GM19035 (cell line): Measurements from ENCODE around the gene RASGEF1B.
"Not testable (repeated sequence)": the region's sequence is repeated elsewhere in the genome, so short reads cannot be mapped to it uniquely, and the experiment has no call there.

Experiments used
- ATAC-seq: cut with Tn5 transposase; IDR thresholded peaks from one replicate; pipeline ENCODE4 v1.9.1; 2021; ENCODE audit not compliant: unreplicated experiment

Gene RASGEF1B

DNA sequence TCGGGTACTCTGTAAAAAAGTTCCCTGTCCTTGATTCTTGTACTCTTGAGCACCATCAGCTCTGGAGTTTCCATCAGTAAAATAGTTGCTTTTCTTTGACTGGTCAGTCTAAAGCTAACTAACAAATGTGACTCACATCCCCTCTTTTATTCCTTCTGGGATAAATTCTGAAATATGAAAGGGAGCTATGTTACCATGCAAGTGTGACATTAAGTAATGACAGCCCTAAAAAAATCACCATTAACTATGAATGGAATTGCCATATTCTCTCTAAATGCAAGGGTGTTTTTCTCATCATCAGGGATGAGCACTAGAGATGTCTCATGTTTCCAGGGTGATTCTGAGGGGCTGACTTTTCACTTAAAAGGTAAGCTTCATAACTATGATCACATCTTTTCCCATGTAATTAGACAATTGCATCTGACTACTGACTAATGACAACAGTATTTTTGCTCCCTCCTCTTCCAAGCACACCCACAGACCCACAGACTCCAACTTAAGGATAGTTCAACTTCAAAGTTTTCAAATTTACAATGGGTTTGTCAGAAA is 26.9 kb upstream of the RASGEF1B start:
- no peak for ATAC-seq

- ATAC-seq = no peak
Measured at GRCh38 chr4:81498046-81498445, 26.3 kb upstream of the RASGEF1B start.

DNA sequence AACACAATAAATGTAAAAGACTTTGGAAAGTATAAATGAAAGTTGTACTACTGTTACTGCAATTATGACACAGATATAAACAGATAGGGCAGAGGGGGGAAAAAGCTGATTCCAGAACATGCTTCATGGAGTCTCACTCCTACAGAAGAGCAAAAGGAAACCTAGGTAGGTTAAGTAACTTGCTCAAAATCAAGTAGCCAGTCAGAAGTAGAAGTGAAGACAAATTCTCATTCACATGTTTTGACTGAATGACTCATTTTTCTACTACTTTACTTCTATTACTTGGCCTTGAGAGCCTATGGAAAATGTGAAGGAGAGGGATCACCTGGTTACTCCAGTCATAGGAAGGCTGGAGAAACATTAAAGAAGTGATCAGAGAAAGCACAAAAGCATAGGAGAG is 23.6 kb upstream of the RASGEF1B start:
- ATAC-seq = no peak

- ATAC-seq = peak; percentile 71
Measured at GRCh38 chr4:81494031-81494431, 22.3 kb upstream of the RASGEF1B start.

- no peak for ATAC-seq
Measured at GRCh38 chr4:81492606-81493230, 21.0 kb upstream of the RASGEF1B start.

DNA sequence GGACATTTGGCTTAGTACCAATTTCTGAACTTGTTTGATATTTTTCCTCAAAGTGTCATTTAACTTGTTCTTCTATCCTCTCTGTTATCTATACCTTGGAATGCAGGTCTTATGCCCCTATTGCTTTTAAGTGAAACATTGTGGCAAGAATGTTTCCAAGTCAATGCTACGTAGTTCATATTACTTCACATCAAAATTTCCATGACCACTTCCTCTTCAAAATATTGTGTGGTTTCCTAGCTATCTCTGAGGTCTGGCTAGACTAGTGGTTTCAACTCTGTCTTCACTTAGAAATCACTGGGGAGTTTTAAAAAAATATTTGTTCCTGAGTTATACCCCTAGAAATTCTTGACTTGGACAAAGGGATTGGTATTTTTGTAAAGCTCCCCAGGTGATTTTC is 20.2 kb upstream of the RASGEF1B start:
- ATAC-seq = peak; percentile 52

DNA sequence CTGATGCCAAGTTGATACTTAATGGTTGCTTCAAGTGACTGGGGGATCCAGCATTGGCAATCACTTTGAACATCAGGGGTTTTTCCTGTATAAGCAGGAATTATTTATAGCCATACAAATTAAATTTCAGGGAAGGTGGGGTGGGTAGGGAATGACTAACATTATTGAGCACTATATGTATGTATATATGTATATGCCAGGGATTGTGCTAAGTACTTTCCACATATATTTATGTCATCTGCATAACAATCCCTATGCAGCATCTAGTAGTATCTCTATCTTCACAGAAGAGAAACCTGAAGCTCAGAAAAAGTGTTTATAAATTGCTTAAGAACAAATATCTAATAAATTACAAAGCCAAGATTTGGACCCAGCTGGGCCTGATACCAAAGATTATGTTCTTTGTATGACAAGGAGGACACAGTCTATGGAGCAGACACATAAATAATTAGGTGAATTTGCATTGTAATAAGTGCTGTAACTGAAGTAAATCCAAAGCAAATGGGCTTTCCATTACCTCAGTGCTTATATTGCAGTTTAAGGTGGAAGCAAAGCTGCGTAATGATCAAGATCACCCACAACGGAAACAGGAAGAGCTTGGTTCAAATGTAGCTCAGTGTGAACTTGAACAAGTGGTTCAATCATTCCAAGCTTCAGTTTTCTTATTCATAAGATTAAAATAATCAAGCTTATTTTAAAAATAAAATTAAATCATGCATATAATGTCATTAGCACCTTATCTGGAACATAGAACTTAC is 18.9 kb upstream of the RASGEF1B start:
- ATAC-seq = no peak

DNA sequence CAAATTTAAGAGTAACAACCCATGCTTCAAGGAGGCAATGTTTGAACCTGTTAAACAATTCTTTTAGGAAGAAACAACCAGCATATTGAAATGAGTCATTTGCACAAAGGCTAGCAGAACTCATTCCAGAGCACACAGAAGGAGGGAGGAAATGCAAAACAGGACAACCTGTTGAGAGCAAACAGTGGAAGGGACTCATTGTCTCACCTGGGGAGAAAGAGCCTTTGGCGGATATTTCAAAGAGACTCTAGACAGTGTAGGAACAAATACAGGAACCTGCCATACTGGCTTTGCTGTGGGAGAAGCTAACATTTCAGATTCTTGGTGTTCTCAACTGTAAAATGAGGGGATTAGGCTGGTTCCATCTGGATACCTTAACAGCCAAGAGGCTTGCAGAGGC is 14.8 kb upstream of the RASGEF1B start:
- no peak for ATAC-seq

- no peak for ATAC-seq
Measured at GRCh38 chr4:81485310-81485980, 13.7 kb upstream of the RASGEF1B start.

DNA sequence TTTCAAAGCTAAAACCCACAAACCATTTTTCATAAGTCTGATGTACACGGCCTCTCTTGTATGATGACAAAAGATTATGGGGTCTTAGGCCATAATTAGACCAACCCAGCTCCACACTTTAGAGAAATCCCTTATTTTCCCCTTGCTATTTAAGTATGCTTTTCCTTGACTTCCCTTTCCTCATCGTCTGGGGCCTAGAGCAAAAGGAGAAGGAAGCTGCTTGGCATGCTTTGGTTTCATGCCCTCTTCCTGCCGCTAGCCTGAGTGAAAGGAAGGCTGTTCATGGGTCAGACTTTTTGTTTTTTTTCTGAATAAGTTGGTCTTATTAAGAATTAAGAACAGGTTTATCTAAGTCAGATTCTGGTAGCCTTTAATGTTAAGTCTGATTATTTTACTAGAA is 10.6 kb upstream of the RASGEF1B start:
- no peak for ATAC-seq

DNA sequence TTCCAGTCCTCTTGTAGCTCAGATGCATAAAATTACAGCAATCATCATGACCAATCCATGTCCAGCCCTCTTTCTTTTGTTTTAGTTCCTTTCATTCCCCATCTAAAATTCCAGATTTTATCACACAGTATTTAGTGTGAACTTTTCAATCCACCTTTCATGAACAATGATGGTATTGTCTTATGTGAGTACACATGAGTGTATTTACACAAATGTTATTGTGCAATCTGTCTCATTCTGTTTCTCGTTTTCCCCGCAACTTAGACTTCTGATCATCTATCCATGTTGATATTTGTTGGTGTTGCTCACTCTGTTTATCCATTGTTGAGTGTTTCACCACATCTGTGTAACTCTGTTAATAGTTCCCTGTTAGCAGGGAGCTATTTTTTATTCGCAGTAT is 9.4 kb upstream of the RASGEF1B start:
- ATAC-seq = no peak

DNA sequence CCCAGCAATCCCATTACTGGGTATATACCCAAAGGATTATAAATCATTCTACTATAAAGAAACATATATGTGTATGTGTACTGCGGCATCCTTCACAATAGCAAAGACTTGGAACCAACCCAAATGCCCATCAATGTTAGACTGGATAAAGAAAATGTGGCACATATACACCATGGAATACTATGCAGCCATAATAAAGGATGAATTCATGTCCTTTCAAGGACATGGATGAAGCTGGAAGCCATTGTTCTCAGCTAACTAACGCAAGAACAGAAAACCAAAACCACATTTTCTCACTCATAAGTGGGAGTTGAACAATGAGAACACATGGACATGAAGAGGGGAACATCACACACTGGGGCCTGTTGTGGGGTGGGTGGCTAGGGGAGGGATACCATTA is 7.9 kb upstream of the RASGEF1B start:
- ATAC-seq = not testable (repeated sequence)

DNA sequence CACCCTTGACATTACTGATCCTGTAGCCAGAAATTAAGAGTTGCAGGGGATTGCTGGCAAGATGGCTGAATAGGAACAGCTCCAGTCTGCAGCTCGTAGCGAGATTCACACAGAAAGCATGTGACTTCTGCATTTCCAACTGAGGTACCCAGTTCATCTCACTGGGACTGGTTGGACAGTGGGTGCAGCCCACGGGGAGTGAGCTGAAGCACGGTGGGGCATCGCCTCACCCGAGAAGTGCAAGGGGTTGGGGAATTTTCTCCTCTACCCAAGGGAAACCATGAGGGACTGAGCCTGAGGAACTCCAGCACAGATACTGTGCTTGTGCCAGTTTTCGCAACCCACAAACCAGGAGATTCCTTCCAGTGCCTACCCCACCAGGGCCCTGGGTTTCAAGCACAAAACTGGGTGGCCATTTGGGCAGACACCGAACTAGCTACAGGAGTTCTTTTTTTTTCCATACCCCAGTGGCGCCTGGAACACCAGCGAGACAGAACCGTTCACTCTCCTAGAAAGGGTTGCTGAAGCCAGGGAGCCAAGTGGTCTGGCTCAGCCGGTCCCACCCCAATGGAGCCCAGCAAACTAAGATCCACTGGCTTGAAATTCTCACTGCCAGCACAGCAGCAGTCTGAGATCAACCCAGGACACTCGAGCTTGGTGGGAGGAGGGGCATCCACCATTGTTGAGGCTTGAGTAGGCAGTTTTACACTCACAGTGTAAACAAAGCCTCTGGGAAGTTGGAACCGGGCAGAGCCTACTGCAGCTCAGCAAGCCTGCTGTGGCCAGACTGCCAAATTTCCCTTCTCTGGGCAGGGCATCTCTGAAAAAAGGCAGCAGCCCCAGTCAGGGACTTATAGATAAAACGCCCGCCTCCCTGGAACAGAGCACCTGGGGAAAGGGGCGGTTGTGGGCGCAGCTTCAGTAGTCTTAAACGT is 1.9 kb upstream of the RASGEF1B start:
- not testable (repeated sequence) for ATAC-seq

DNA sequence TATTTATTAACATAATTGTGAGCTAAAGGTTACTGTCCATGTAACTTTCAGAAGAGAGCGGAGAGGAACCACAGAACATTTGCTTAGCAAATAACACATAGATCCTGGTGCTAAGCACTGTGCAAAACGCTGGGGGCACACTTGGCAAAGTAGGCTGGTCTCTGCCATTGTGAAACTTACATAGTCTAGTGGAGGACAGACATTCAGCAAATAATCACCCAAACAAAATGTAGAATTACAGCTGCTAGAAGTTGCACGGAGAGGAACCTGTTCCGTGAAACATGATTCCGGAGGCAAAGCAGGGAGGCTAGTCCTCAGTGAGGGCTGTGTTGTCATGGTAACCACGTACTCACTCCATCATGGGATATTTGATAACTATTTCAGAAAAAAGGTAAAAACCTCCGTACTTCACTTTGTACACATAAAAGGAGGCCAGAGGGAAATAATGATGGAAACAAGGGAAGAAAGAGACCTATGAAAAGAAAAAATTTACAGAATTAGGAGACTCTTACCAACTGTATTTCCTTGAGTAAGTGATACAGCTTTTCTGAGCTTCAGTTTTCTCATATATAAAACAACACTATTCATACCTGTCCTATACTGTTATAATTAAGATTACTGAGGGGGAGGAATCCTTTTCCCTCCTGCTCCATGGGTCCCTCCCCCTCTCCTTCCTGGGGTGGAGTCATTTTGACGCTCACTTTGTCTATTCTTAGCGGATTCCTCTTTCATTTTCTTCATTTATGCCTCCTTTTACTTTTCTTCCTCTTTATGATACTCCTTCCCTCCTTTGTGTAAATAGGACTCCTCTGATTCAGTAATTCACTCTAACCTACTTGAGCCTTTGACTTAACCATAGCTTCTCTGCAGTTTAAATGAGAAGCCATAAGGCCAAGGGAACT is 825 bp upstream of the RASGEF1B start:
- ATAC-seq = peak; percentile 54

DNA sequence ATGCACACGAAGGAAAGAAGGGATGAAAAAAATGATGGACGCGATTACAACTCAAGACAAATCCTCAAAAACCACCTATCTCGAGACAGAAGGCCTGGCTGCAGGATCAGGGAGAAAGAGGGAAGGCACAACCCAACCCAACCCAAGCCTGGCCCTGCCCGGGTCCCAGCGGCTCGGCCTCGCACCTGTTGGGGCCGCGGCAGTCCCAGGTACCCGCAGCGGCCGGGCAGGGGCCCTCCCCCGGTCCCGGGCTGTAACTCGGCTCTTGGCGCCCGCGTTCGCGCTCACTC is 464 bp downstream of the RASGEF1B start:
- ATAC-seq = no peak

DNA sequence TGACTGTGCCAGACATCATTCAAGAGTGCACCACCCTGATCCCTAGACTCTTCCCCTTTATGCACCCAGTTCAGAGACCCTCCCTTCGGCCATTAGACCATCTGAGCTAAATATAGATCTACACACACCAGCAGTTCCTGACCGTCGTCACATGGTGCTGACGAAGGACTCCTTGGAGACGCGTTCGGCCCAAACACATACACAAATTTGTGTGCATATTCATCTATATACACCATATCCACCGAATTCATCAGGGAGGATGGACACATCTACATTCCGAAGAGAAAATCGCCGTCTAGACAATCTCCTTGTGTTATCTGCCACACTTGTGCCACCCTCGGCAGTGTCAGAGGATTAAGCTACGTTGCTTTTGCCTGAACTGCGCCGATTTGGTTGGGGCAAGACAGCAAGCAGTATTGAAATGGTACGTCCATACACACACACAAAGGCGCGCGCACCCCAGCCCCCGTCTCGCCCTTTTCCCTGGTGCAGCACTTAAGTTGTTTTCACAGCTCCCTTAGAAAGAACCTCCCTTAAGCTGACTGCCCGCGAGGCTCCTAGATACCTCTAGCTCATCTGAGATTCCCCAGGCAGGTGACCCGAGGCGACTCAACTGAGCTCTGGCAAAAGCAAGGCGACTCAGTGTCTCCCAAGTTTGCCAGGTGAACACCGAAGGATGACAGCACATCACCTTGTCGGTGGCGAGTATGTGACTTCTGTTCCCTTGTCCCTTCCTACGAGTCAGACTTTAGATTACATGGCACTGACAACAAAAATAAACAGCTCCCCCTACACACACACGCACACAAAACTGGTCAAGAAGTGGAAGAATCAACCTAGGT is 1.0 kb downstream of the RASGEF1B start:
- no peak for ATAC-seq

GRCh38 chr4:81469781-81470455 is 1.8 kb downstream of the RASGEF1B start:
- no peak for ATAC-seq

DNA sequence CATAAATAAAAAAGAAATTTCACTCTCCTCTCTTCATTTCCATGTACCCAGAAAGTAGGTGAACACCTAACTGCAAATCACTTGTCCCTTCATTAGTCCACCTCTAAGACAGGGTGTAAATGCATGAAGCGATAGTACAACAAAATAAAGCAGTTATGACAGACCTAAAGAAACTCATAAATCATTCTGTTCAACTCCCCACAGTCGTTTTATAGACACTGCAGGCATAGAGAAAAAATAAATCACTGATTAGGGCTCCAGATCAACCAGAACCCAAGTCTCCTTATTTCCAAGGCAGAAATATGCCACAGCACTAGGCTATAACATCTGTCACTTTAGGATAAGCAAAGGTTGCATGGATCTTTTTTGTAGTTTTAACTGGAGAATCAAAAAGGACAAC is 3.0 kb downstream of the RASGEF1B start:
- no peak for ATAC-seq

GRCh38 chr4:81467672-81467964 is 4.1 kb downstream of the RASGEF1B start:
- no peak for ATAC-seq
